Adrenal gland (tissue), 5 donors: Measurements from ENCODE around the gene MAN2A2.

Source experiments
- POLR2A ChIP-seq, 2 donors: fragments of 450-650 bp; IDR thresholded peaks; one replicate each; pipeline ENCODE4 v1.6.1; 2017; ENCODE audit warnings: antibody characterized with exemption in 2 of 2, mild to moderate bottlenecking in 2 of 2, moderate library complexity in 1 of 2
- TF ChIP-seq, protein P1 (sequence below), 6 experiments: fragments of 450-650 bp in 4 of 6; fragments of 200-600 bp in 2 of 6; sonication (generic) in 1 of 6; IDR thresholded peaks; 1 replicate in 5 of 6; 2 replicates in 1 of 6; pipeline versions ENCODE4 v1.5.1 to v1.8.0; 2016 to 2021; ENCODE audit warnings: antibody characterized with exemption in 6 of 6, mild to moderate bottlenecking in 2 of 6, moderate library complexity in 1 of 6
- donor health status: DM: no; HTN: no; CAD: no.

DNA sequence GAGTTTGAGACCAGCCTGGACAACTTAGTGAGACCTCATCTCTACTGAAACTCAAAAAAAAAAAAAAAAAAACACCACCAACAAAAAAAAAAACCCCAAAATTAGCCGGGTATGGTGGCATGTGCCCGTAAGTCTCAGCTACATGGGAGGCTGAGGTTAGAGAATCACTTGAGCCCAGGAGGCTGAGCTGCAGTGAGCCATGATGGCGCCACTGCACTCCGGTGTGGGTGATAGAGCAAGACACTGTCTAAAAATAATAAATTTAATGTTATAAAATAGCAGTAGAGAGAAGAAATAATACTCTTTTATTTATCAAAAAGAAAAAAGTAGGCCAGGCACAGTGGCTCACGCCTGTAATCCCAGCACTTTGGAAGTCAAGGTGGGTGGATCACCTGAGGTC is 69.0 kb downstream of the MAN2A2 start:
- TF ChIP-seq POLR2A (IDR thresholded peaks at IDR 0.05) = no peak
- TF ChIP-seq, protein P1, sequence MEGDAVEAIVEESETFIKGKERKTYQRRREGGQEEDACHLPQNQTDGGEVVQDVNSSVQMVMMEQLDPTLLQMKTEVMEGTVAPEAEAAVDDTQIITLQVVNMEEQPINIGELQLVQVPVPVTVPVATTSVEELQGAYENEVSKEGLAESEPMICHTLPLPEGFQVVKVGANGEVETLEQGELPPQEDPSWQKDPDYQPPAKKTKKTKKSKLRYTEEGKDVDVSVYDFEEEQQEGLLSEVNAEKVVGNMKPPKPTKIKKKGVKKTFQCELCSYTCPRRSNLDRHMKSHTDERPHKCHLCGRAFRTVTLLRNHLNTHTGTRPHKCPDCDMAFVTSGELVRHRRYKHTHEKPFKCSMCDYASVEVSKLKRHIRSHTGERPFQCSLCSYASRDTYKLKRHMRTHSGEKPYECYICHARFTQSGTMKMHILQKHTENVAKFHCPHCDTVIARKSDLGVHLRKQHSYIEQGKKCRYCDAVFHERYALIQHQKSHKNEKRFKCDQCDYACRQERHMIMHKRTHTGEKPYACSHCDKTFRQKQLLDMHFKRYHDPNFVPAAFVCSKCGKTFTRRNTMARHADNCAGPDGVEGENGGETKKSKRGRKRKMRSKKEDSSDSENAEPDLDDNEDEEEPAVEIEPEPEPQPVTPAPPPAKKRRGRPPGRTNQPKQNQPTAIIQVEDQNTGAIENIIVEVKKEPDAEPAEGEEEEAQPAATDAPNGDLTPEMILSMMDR (IDR thresholded peaks at IDR 0.05) = no peak
